ENCODE data around the gene TSEN2. TPM values are rescaled to one million over a fixed set of nuclear protein-coding genes. Genes with fewer than 3 reads are reported as not detected.
"Not testable (repeated sequence)": the region's sequence is repeated elsewhere in the genome, so short reads cannot be mapped to it uniquely, and the experiment has no call there.

TSEN2 gene
- total RNA-seq, 2 donors from 2014 or later = 13.7 to 21.1 TPM

GRCh38 chr3:12454816-12455121, 29.5 kb upstream of the TSEN2 start:
- Histone ChIP-seq H3K4me1 (peaks cover 3% of the 10 kb centered on the region), H3K4me3 (no peak overlapping the region), H3K27me3 (no peaks in the 10 kb centered on the region), H3K27ac (no peak overlapping the region), H3K9ac (ENCODE audit: low read depth in 2 of 2, low read length in 2 of 2) (no peak overlapping the region), H3K9me3 (no peaks in the 10 kb centered on the region), H3K36me3 (no peaks in the 10 kb centered on the region)
- no peak for DNase-seq
- no peak for TF ChIP-seq CTCF (IDR thresholded peaks at IDR 0.05)
- intact Hi-C loops (cut with DNase I) = no loop called here

GRCh38 chr3:12455740-12456139, 28.5 kb upstream of the TSEN2 start:
- no peak overlapping the region for H3K4me3 ChIP-seq
- H3K27ac ChIP-seq = no peak overlapping the region
- intact Hi-C loops (cut with DNase I) = no loop called here
- DNase-seq = no peak
- peaks cover 6% of the 10 kb centered on the region for H3K4me1 ChIP-seq
- no peak overlapping the region for H3K9ac ChIP-seq (ENCODE audit: low read depth in 2 of 2, low read length in 2 of 2)
- no peaks in the 10 kb centered on the region for H3K36me3 ChIP-seq
- no peak for TF ChIP-seq CTCF (IDR thresholded peaks at IDR 0.05)
- no peaks in the 10 kb centered on the region for H3K27me3 ChIP-seq
- H3K9me3 ChIP-seq = no peaks in the 10 kb centered on the region

- Histone ChIP-seq H3K4me1 (peaks cover 11% of the 10 kb centered on the region), H3K9me3 (no peaks in the 10 kb centered on the region), H3K27me3 (no peaks in the 10 kb centered on the region), H3K36me3 (no peaks in the 10 kb centered on the region), H3K27ac (no peak overlapping the region), H3K4me3 (no peak overlapping the region), H3K9ac (ENCODE audit: low read depth in 2 of 2, low read length in 2 of 2) (no peak overlapping the region)
- intact Hi-C loops (cut with DNase I) = no loop called here
- no peak for TF ChIP-seq CTCF (IDR thresholded peaks at IDR 0.05)
- DNase-seq = no peak
These were observed 27.8 kb upstream of the TSEN2 start for GRCh38 chr3:12456441-12456840.

GRCh38 chr3:12457380-12457779, 26.9 kb upstream of the TSEN2 start:
- peaks cover 14% of the 10 kb centered on the region for H3K4me1 ChIP-seq
- intact Hi-C loops (cut with DNase I); H3K4me3 ChIP-seq; H3K9me3 ChIP-seq; H3K36me3 ChIP-seq; H3K9ac ChIP-seq (ENCODE audit: low read depth in 2 of 2, low read length in 2 of 2); H3K27me3 ChIP-seq; H3K27ac ChIP-seq; DNase-seq: not testable (repeated sequence)

GRCh38 chr3:12458901-12459300, 25.4 kb upstream of the TSEN2 start:
- Histone ChIP-seq H3K27me3 (no peaks in the 10 kb centered on the region), H3K4me3 (no peak overlapping the region), H3K9ac (ENCODE audit: low read depth in 2 of 2, low read length in 2 of 2) (peak overlapping the region in 1 of 2 donors; percentile 35), H3K36me3 (no peaks in the 10 kb centered on the region), H3K9me3 (no peaks in the 10 kb centered on the region), H3K4me1 (peaks cover 14% of the 10 kb centered on the region), H3K27ac (no peak overlapping the region)
- no peak for DNase-seq
- intact Hi-C loops (cut with DNase I) = no loop called here
- no peak for TF ChIP-seq CTCF (IDR thresholded peaks at IDR 0.05)

DNA sequence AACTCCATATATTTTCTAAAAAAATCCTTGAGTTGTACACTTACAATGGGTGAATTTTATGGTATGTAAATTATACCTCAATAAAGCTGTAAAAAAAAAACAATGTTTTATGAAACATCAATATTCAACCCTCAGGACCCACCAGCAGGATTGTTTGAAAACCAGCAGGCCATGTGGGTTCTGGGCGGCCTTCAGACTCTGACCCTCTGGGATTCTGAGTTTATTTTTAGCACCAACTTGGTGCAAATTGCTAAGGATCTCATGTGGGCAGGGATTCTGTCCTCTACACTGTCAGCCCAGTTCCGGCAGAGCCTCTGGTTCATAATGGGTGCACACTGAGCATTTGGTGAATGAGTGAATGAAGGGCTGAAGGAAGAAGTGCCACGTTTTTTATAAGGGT, 24.2 kb upstream of the TSEN2 start:
- H3K27ac ChIP-seq = peak overlapping the region; percentile 61
- peak overlapping the region in 1 of 2 donors; percentile 22 for H3K9ac ChIP-seq (ENCODE audit: low read depth in 2 of 2, low read length in 2 of 2)
- no peak for TF ChIP-seq CTCF (IDR thresholded peaks at IDR 0.05)
- H3K27me3 ChIP-seq = no peaks in the 10 kb centered on the region
- H3K9me3 ChIP-seq = no peaks in the 10 kb centered on the region
- no peaks in the 10 kb centered on the region for H3K36me3 ChIP-seq
- peaks cover 14% of the 10 kb centered on the region for H3K4me1 ChIP-seq
- peak; percentile 70 for DNase-seq
- no peak overlapping the region for H3K4me3 ChIP-seq
- intact Hi-C loops (cut with DNase I) = loop anchor here (10.0 kb wide), 1 partner anchor 155 kb away; no protein-coding TSS in a partner anchor
